A549 (cell line): ENCODE data around the gene IL22. TPM values are rescaled to one million over a fixed set of nuclear protein-coding genes. Genes with fewer than 3 reads are reported as not detected.

ENCODE experiments used
- ATAC-seq, 2 experiments: fragments of 200-7000 bp in 1 of 2; fragments of >200 bp in 1 of 2; cut with Nextera tagmentation in 1 of 2; cut with Tn5 transposase in 1 of 2; 3 replicates each; pipeline versions ENCODE4 v1.8.0 to v1.9.1; 2018 to 2020; ENCODE audit warnings: mild to moderate bottlenecking in 1 of 2, moderate library complexity in 1 of 2
- CTCF ChIA-PET: fragments of 300-600 bp; sonication (Branson Sonifier 250); formaldehyde crosslinking; extraction: SDS; loops from one replicate; lab custom pipeline; 2021; ENCODE audit warnings: antibody characterized with exemption, inconsistent platforms; lab: Yijun Ruan, JAX
- POLR2A ChIA-PET: fragments of 350-600 bp; formaldehyde crosslinking; extraction: SDS; loops from one replicate; lab custom pipeline; 2021; ENCODE audit warnings: antibody characterized with exemption, inconsistent platforms; lab: Yijun Ruan, JAX
- DNase-seq, 2 experiments: peaks; one replicate each; pipeline versions ENCODE4 v3.0.0 to v3.0.0-alpha.2; 2011 to 2016; ENCODE audit warnings: low read depth in 1 of 2, low spot score in 1 of 2
- FAIRE-seq: peaks from 2 replicates; lab custom pipeline; 2011; peaks lifted over from hg19 to GRCh38; lab: Jason Lieb, UNC
- H3K27ac ChIP-seq, 2 experiments: fragments of >200 bp; sonication (Bioruptor Twin); formaldehyde crosslinking; 3 replicates each; pipeline ENCODE4 v1.5.1; 2016 to 2017
- H3K4me1 ChIP-seq: fragments of >200 bp; sonication (Bioruptor Twin); formaldehyde crosslinking; 3 replicates; pipeline ENCODE4 v1.6.1; 2016
- H3K4me2 ChIP-seq: fragments of >200 bp; sonication (Bioruptor Twin); formaldehyde crosslinking; 3 replicates; pipeline ENCODE4 v1.6.1; 2016
- H3K4me3 ChIP-seq: fragments of >200 bp; sonication (Bioruptor Twin); formaldehyde crosslinking; 3 replicates; pipeline ENCODE4 v1.5.1; 2016
- H3K9me3 ChIP-seq: fragments of >200 bp; sonication (Bioruptor Twin); formaldehyde crosslinking; 3 replicates; pipeline ENCODE4 v1.6.1; 2016
- ATOH8 ChIP-seq: fragments of 250-450 bp; sonication (Bioruptor Pico); IDR thresholded peaks from 2 replicates; pipeline ENCODE4 v1.5.0; 2020; ENCODE audit warnings: low read depth, mild to moderate bottlenecking, moderate library complexity
- CBX2 ChIP-seq: fragments of 200-600 bp; sonication (generic); IDR thresholded peaks from 2 replicates; pipeline ENCODE4 v1.6.1; 2016; ENCODE audit warnings: low read depth, mild to moderate bottlenecking, borderline replicate concordance
- CHD2 ChIP-seq: fragments of 150-350 bp; IDR thresholded peaks from 2 replicates; pipeline ENCODE4 v1.6.1; 2014; ENCODE audit warnings: low read length; ENCODE audit not compliant: partially characterized antibody
- CTCF ChIP-seq: fragments of >200 bp; sonication (Bioruptor Twin); formaldehyde crosslinking; IDR thresholded peaks from 3 replicates; pipeline ENCODE4 v1.5.1; 2016
- EHMT2 ChIP-seq: fragments of 200-600 bp; sonication (generic); IDR thresholded peaks from 2 replicates; pipeline ENCODE4 v1.6.1; 2016; ENCODE audit warnings: antibody characterized with exemption, low read depth, mild to moderate bottlenecking, moderate library complexity
- EP300 ChIP-seq, 2 experiments: fragments of >200 bp; sonication (Bioruptor Twin); formaldehyde crosslinking; IDR thresholded peaks; 2 replicates in 1 of 2; 3 replicates in 1 of 2; pipeline ENCODE4 v1.6.1; 2016 to 2017
- FOSB ChIP-seq: fragments of 250-450 bp; sonication (Bioruptor Pico); IDR thresholded peaks from 2 replicates; pipeline ENCODE4 v1.5.0; 2020; ENCODE audit warnings: mild to moderate bottlenecking, moderate library complexity
- FOXS1 ChIP-seq: fragments of 250-450 bp; sonication (Bioruptor Pico); IDR thresholded peaks from 2 replicates; pipeline ENCODE4 v1.5.0; 2020; ENCODE audit warnings: mild to moderate bottlenecking, moderate library complexity
- HDAC2 ChIP-seq: fragments of 200-600 bp; sonication (generic); IDR thresholded peaks from 2 replicates; pipeline ENCODE4 v1.6.1; 2016
- HES2 ChIP-seq: fragments of >200 bp; sonication (Bioruptor Twin); formaldehyde crosslinking; IDR thresholded peaks from 2 replicates; pipeline ENCODE4 v1.6.1; 2016
- HEYL ChIP-seq: fragments of 250-450 bp; sonication (Bioruptor Pico); IDR thresholded peaks from 2 replicates; pipeline ENCODE4 v1.8.0; 2021; ENCODE audit warnings: mild to moderate bottlenecking, moderate library complexity
- HMGXB4 ChIP-seq: fragments of 250-450 bp; sonication (Bioruptor Pico); IDR thresholded peaks from 2 replicates; pipeline ENCODE4 v1.5.0; 2021; ENCODE audit warnings: mild to moderate bottlenecking, moderate library complexity, borderline replicate concordance
- HOXA7 ChIP-seq: fragments of 250-450 bp; sonication (Bioruptor Pico); IDR thresholded peaks from 2 replicates; pipeline ENCODE4 v1.5.0; 2020; ENCODE audit warnings: mild to moderate bottlenecking, moderate library complexity
- HOXB13 ChIP-seq: fragments of 250-450 bp; sonication (Bioruptor Pico); IDR thresholded peaks from 2 replicates; pipeline ENCODE4 v1.5.0; 2020; ENCODE audit warnings: low read depth, mild to moderate bottlenecking, moderate library complexity
- JUN ChIP-seq, 2 experiments: fragments of >200 bp; sonication (Bioruptor Twin); formaldehyde crosslinking; IDR thresholded peaks; 2 replicates in 1 of 2; 3 replicates in 1 of 2; pipeline ENCODE4 v1.6.1; 2016 to 2017
- JUNB ChIP-seq: fragments of >200 bp; sonication (Bioruptor Twin); formaldehyde crosslinking; IDR thresholded peaks from 2 replicates; pipeline ENCODE4 v1.6.1; 2016
- KDM5A ChIP-seq: fragments of 200-600 bp; sonication (generic); IDR thresholded peaks from 2 replicates; pipeline ENCODE4 v1.6.1; 2016; ENCODE audit warnings: antibody characterized with exemption, mild to moderate bottlenecking
- PBX3 ChIP-seq: IDR thresholded peaks from 2 replicates; pipeline ENCODE4 v1.6.1; 2012
- PHF8 ChIP-seq: fragments of 200-600 bp; sonication (generic); IDR thresholded peaks from 2 replicates; pipeline ENCODE4 v1.6.1; 2016; ENCODE audit warnings: low read depth, mild to moderate bottlenecking, antibody characterized with exemption, moderate library complexity, borderline replicate concordance
- POLR2AphosphoS2 ChIP-seq: conservative IDR thresholded peaks from 2 replicates; pipeline ENCODE4 v1.6.1; 2012; ENCODE audit warnings: low read length, improper control_type of control experiment, inconsistent platforms
- RCOR1 ChIP-seq: fragments of 150-350 bp; IDR thresholded peaks from 2 replicates; pipeline ENCODE4 v1.6.1; 2014; ENCODE audit warnings: antibody characterized with exemption, low read length, low read depth
- SMC3 ChIP-seq: fragments of >200 bp; sonication (Bioruptor Twin); formaldehyde crosslinking; IDR thresholded peaks from 3 replicates; pipeline ENCODE4 v1.6.1; 2018; ENCODE audit warnings: inconsistent platforms
- SREBF2 ChIP-seq: fragments of 450-650 bp; IDR thresholded peaks from 2 replicates; pipeline ENCODE4 v1.6.1; 2014; ENCODE audit warnings: mild to moderate bottlenecking, moderate library complexity
- TFCP2L1 ChIP-seq: fragments of 250-450 bp; sonication (Bioruptor Pico); IDR thresholded peaks from 2 replicates; pipeline ENCODE4 v1.5.0; 2021; ENCODE audit warnings: mild to moderate bottlenecking
- WGBS: methylation state at CpG from one replicate; pipeline ENCODE4 v1.1.6; 2017; ENCODE audit errors: missing lambda C conversion rate; 5-methylcytosine and 5-hydroxymethylcytosine counted together
- polyA plus RNA-seq, 4 experiments: library from polyadenylated mRNA; depleted of rRNA in 3 of 4; stranded (reverse); fragments of >200 nt; fragmentation: RNase III in 1 of 4; extraction: RNeasy Plus Mini Kit Qiagen cat#74134 plus additional on column Dnase treatment in 1 of 4; gene quantifications; 2 replicates in 3 of 4; 3 replicates in 1 of 4; pipeline ENCODE4 v1.2.3, GENCODE V29; 2011 to 2017

The IL22 gene
- polyA plus RNA-seq, 2 of the 4 experiments (the other 2 are of a cell fraction), result not detected

GRCh38 chr12:68229956-68230355 is 23.4 kb downstream of the IL22 start:
- TF ChIP-seq HMGXB4 (CRISPR knock-in tag) (no peak), JUN (IDR thresholded peaks at IDR 0.05) (no peak), RCOR1 (no peak), TFCP2L1 (CRISPR knock-in tag) (no peak), JUNB (no peak), HOXA7 (CRISPR knock-in tag) (no peak), SREBF2 (no peak), FOXS1 (CRISPR knock-in tag) (no peak), CTCF (no peak), HDAC2 (no peak), POLR2AphosphoS2 (no peak), ATOH8 (CRISPR knock-in tag) (no peak)
- TF ChIP-seq, all 56 proteins: peak for 0
- H3K27ac ChIP-seq, result no peak overlapping the region
- H3K4me2 ChIP-seq, result no peak overlapping the region
- 21% methylated on average over 2 of the region's 2 CpGs for WGBS
- H3K4me3 ChIP-seq, result no peak overlapping the region
- ChIA-PET CTCF (interaction anchor here (1.3 kb wide), 1 partner anchor 9 kb away, joined by 5 read pairs; no protein-coding TSS in a partner anchor), POLR2A (no interaction called here)
- DNase-seq (no peak), FAIRE-seq (no peak), ATAC-seq (no peak)
- no peaks in the 10 kb centered on the region for H3K9me3 ChIP-seq
- no peaks in the 10 kb centered on the region for H3K4me1 ChIP-seq

GRCh38 chr12:68227356-68227755 is 26.0 kb downstream of the IL22 start:
- FAIRE-seq, result no peak
- no peaks in the 10 kb centered on the region for H3K9me3 ChIP-seq
- H3K27ac ChIP-seq, result no peak overlapping the region
- H3K4me3 ChIP-seq, result no peak overlapping the region
- 54% methylated on average over 3 of the region's 3 CpGs for WGBS
- no peak for TF ChIP-seq HDAC2
- no peak for TF ChIP-seq CBX2
- TF ChIP-seq HES2, result no peak
- TF ChIP-seq KDM5A, result no peak
- TF ChIP-seq JUN (IDR thresholded peaks at IDR 0.05), result no peak
- TF ChIP-seq TFCP2L1 (CRISPR knock-in tag), result no peak
- TF ChIP-seq FOSB, result no peak
- TF ChIP-seq CHD2, result no peak
- TF ChIP-seq HOXB13 (CRISPR knock-in tag), result no peak
- no peak for TF ChIP-seq JUNB
- no peak for TF ChIP-seq SMC3
- TF ChIP-seq EP300 (IDR thresholded peaks at IDR 0.05), result no peak
- TF ChIP-seq EHMT2, result no peak
- TF ChIP-seq PBX3, result no peak
- TF ChIP-seq FOXS1 (CRISPR knock-in tag), result no peak
- no peak for TF ChIP-seq PHF8
- TF ChIP-seq HOXA7 (CRISPR knock-in tag), result no peak
- TF ChIP-seq HEYL (CRISPR knock-in tag), result no peak
- TF ChIP-seq, all 56 proteins: peak for 0
- CTCF ChIA-PET, result no interaction called here
- ATAC-seq (no peak), DNase-seq (no peak)
- POLR2A ChIA-PET, result no interaction called here
- Histone ChIP-seq H3K4me2 (no peak overlapping the region), H3K4me1 (no peaks in the 10 kb centered on the region)
